ENCODE measurements around the gene PRR4.

PRR4 gene

GRCh38 chr12:10802587-10802986 lies 46.7 kb downstream of the PRR4 start, which contains the start of gene TAS2R7:
TAS2R7 (minus strand) TSS chr12:10802627; CDS start chr12:10802570, 57 bp downstream.
- no peak within 1 kb of the TSS for H3K4me3 ChIP-seq (ENCODE audit: low read depth, low read length)
- no peak for TF ChIP-seq CTCF (IDR thresholded peaks at IDR 0.05; ENCODE audit: low read depth, low read length)

- no peak overlapping the region for H3K4me3 ChIP-seq (ENCODE audit: low read depth, low read length)
- TF ChIP-seq CTCF (IDR thresholded peaks at IDR 0.05; ENCODE audit: low read depth, low read length): no peak
Measured at GRCh38 chr12:10801741-10802140, 47.5 kb downstream of the PRR4 start.
